CD4-positive, alpha-beta memory T cell (primary cell): ENCODE results near the gene SRRM4. TPM values are rescaled to one million over a fixed set of nuclear protein-coding genes. Genes with fewer than 3 reads are reported as not detected.

Source experiments
- CTCF ChIA-PET: fragments of 350-600 bp; sonication (Branson Sonifier 250); formaldehyde crosslinking; loops from one replicate; lab custom pipeline; 2021; ENCODE audit warnings: inconsistent platforms; ENCODE audit not compliant: partially characterized antibody; lab: Charles Lee
- POLR2A ChIA-PET: fragments of 350-600 bp; sonication (Branson Sonifier 250); formaldehyde crosslinking; loops from one replicate; lab custom pipeline; 2021; ENCODE audit not compliant: partially characterized antibody; lab: Charles Lee
- DNase-seq, 5 donors: peaks; one replicate each; pipeline versions ENCODE4 v3.0.0 to v3.0.0-alpha.2; 2020 to 2022; ENCODE audit warnings: mixed read lengths in 1 of 5
- H3K27ac ChIP-seq: one replicate; pipeline ENCODE4 v1.7.0; 2013; ENCODE audit warnings: low read depth, low read length
- H3K27me3 ChIP-seq: 2 replicates; pipeline ENCODE4 v1.7.0; 2013; ENCODE audit warnings: mild to moderate bottlenecking, low read length, moderate library complexity; ENCODE audit not compliant: insufficient read depth
- H3K36me3 ChIP-seq: 2 replicates; pipeline ENCODE4 v1.7.0; 2013; ENCODE audit warnings: mild to moderate bottlenecking, low read length, moderate library complexity; ENCODE audit not compliant: insufficient read depth
- H3K4me1 ChIP-seq: 2 replicates; pipeline ENCODE4 v1.7.0; 2013; ENCODE audit warnings: mild to moderate bottlenecking, low read length, moderate library complexity; ENCODE audit not compliant: insufficient read depth
- H3K4me3 ChIP-seq, 2 donors: one replicate each; pipeline ENCODE4 v1.7.0; 2013; ENCODE audit warnings: low read length in 2 of 2, mild to moderate bottlenecking in 1 of 2
- H3K9me3 ChIP-seq, 2 donors: one replicate each; pipeline ENCODE4 v1.7.0; 2013; ENCODE audit warnings: low read length in 2 of 2, control low read depth in 1 of 2; ENCODE audit not compliant: control insufficient read depth in 1 of 2
- H3K27ac Mint-ChIP-seq, 7 donors: one replicate each; pipeline ENCODE4 v1.8.0; 2020 to 2021; ENCODE audit warnings: mixed read lengths in 7 of 7, mild to moderate bottlenecking in 6 of 7, inconsistent platforms in 3 of 7, moderate library complexity in 3 of 7
- H3K27me3 Mint-ChIP-seq, 2 donors: one replicate each; pipeline ENCODE4 v1.8.0; 2020 to 2021; ENCODE audit warnings: mixed read lengths in 2 of 2
- H3K36me3 Mint-ChIP-seq, 2 donors: one replicate each; pipeline ENCODE4 v1.8.0; 2020 to 2021; ENCODE audit warnings: mixed read lengths in 2 of 2, inconsistent platforms in 1 of 2, mild to moderate bottlenecking in 1 of 2
- H3K4me1 Mint-ChIP-seq, 4 donors: one replicate each; pipeline ENCODE4 v1.8.0; 2020 to 2021; ENCODE audit warnings: mixed read lengths in 4 of 4, mild to moderate bottlenecking in 1 of 4
- H3K4me3 Mint-ChIP-seq, 8 donors: one replicate each; pipeline ENCODE4 v1.8.0; 2020 to 2021; ENCODE audit warnings: mixed read lengths in 8 of 8, mild to moderate bottlenecking in 7 of 8, moderate library complexity in 6 of 8, inconsistent platforms in 3 of 8
- H3K9me3 Mint-ChIP-seq, 8 donors: one replicate each; pipeline ENCODE4 v1.8.0; 2020 to 2021; ENCODE audit warnings: mixed read lengths in 8 of 8, mild to moderate bottlenecking in 5 of 8, inconsistent platforms in 3 of 8, moderate library complexity in 1 of 8
- intact Hi-C: fragments of 100-400 bp; cut with micrococcal nuclease; formaldehyde crosslinking; loops from one replicate; pipeline ENCODE4 v1.15.1; 2023
- polyA plus RNA-seq, 2 donors: library from polyadenylated mRNA; unstranded; fragments of 300-500 nt; fragmentation: Illumina TruSeq; gene quantifications; one replicate each; pipeline ENCODE4 v1.2.3, GENCODE V29; 2021
- total RNA-seq, 2 experiments: library from RNA; stranded (reverse); gene quantifications; one replicate each; pipeline ENCODE4 v1.2.3, GENCODE V29; 2021

SRRM4 gene
- total and polyA plus RNA-seq, 4 experiments from 2014 or later = not detected

DNA sequence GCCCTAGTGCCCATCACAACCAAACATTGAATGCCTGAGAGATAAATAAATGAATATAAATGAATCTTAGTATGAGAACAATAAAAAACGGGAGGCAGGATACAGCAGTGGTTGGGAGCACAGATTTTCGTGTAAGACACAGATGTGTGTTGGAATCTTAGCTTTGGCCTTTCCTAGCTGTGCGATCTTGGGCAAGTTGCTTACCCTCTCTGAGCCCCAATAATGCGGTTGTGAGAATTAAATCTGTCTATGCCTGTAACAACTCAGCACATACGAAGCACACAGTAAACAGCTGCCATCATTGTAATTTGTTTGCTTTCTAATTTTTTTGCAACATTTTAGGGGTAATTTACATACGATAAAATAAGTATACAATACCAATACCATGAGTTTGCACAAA, 89.8 kb downstream of the SRRM4 start:
- DNase-seq = no peak
- H3K4me1 ChIP-seq = no peaks in the 10 kb centered on the region
- H3K36me3 ChIP-seq = no peaks in the 10 kb centered on the region
- intact Hi-C loops = no loop called here
- H3K27me3 ChIP-seq = no peaks in the 10 kb centered on the region
- H3K27ac ChIP-seq = no peak overlapping the region
- H3K4me3 ChIP-seq = no peak overlapping the region
- ChIA-PET CTCF (no interaction called here), POLR2A (no interaction called here)
- H3K9me3 ChIP-seq = no peaks in the 10 kb centered on the region
- H3K9me3 Mint-ChIP-seq = peaks cover 0 to 4% (median 2%) of the 10 kb centered on the region in 8 donors
- peaks cover 0 to 2% of the 10 kb centered on the region in 2 donors for H3K27me3 Mint-ChIP-seq
- H3K27ac Mint-ChIP-seq = no peak overlapping the region
- H3K36me3 Mint-ChIP-seq = no peaks in the 10 kb centered on the region
- no peaks in the 10 kb centered on the region for H3K4me1 Mint-ChIP-seq
- no peak overlapping the region for H3K4me3 Mint-ChIP-seq

DNA sequence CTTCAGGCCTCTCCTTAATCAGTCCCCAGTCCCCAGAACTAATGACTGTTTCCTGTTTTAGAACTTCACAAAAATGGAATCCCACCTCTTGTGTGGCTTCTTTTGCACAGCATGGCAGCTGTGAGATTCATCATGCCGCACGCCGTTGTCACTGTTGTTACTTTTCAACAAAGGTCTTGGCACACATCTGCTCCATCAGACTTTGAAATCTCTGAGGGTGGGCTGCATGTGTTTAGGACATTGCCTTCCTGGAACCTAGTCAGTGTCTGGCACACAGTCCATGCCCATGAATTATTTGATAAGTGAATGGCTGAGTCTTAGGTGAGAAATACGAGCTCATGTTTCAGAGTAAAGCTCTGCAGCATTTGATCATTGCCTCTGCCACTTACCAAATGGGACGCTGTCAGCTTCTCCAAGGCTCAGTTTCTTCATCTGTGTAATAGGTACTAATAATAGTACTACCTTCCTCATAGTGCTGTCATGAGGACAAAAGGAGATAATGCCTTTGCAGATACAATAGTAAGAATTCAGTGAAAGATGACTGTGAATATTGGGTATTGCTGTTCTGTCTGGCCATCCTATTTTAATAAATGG, 90.4 kb downstream of the SRRM4 start:
- Histone ChIP-seq H3K4me1 (no peaks in the 10 kb centered on the region), H3K36me3 (no peaks in the 10 kb centered on the region), H3K27me3 (no peaks in the 10 kb centered on the region), H3K4me3 (no peak overlapping the region), H3K27ac (no peak overlapping the region), H3K9me3 (no peaks in the 10 kb centered on the region)
- Mint-ChIP-seq H3K27me3 (peaks cover 0 to 2% of the 10 kb centered on the region in 2 donors), H3K27ac (no peak overlapping the region), H3K4me1 (no peaks in the 10 kb centered on the region), H3K36me3 (no peaks in the 10 kb centered on the region), H3K4me3 (no peak overlapping the region), H3K9me3 (peaks cover 0 to 4% (median 2%) of the 10 kb centered on the region in 8 donors)
- ChIA-PET POLR2A (no interaction called here), CTCF (no interaction called here)
- no peak for DNase-seq
- intact Hi-C loops = no loop called here

DNA sequence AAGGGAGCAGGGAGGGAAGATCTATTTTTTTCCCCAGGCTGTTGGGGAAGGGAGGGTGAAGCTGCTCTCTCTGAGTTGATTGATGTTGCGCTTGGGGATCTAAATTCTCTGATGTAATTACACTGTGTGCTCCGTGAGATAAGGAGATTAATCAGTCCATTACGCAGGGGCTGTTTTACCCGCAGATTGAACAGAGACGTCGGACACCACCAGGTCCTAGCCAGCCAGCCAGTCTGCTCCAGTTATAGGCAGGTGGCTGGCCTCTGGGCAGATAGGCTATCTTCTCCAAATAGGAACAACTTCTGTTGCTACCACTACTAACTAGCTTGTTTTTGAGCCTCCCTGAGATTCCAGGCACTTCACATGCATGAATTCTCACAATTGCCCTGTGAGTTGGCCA, 91.1 kb downstream of the SRRM4 start:
- POLR2A ChIA-PET = no interaction called here
- CTCF ChIA-PET = no interaction called here
- H3K36me3 ChIP-seq = no peaks in the 10 kb centered on the region
- no peak overlapping the region for H3K4me3 Mint-ChIP-seq
- H3K4me3 ChIP-seq = no peak overlapping the region
- peaks cover 0 to 4% (median 0%) of the 10 kb centered on the region in 8 donors for H3K9me3 Mint-ChIP-seq
- H3K27me3 Mint-ChIP-seq = peaks cover 0 to 2% of the 10 kb centered on the region in 2 donors
- H3K27ac Mint-ChIP-seq = no peak overlapping the region
- H3K36me3 Mint-ChIP-seq = no peaks in the 10 kb centered on the region
- no peaks in the 10 kb centered on the region for H3K9me3 ChIP-seq
- intact Hi-C loops = no loop called here
- H3K4me1 ChIP-seq = no peaks in the 10 kb centered on the region
- H3K4me1 Mint-ChIP-seq = no peaks in the 10 kb centered on the region
- H3K27me3 ChIP-seq = no peaks in the 10 kb centered on the region
- H3K27ac ChIP-seq = no peak overlapping the region
- no peak for DNase-seq

DNA sequence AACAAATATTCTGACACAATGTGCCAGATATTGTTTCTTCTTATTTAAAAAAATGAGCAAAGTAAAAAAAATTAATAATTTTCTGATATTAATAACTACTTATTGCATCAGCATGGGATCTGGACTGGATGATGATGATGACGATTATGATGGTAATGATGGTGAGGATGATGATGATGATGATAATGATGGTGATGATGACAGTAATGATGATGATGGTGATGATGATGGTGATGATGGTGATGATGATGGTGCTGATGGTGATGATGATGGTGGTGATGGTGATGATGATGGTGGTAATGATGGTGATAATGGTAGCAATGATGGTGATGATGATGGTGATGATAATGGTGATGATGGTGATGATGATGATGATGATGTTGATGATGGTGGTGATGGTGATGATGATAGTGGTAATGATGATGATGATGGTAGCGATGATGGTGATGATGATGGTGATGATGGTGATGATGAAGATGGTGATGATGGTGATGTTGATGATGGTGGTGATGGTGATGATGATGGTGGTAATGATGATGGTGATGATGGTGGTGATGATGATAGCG, 94.0 kb downstream of the SRRM4 start:
- Histone ChIP-seq H3K4me3 (no peak overlapping the region), H3K27ac (no peak overlapping the region), H3K9me3 (no peaks in the 10 kb centered on the region), H3K36me3 (no peaks in the 10 kb centered on the region), H3K4me1 (no peaks in the 10 kb centered on the region), H3K27me3 (no peaks in the 10 kb centered on the region)
- no peaks in the 10 kb centered on the region for H3K36me3 Mint-ChIP-seq
- H3K27ac Mint-ChIP-seq = no peak overlapping the region
- no peak overlapping the region for H3K4me3 Mint-ChIP-seq
- POLR2A ChIA-PET = no interaction called here
- CTCF ChIA-PET = no interaction called here
- no peaks in the 10 kb centered on the region for H3K27me3 Mint-ChIP-seq
- no peaks in the 10 kb centered on the region for H3K4me1 Mint-ChIP-seq
- no peak for DNase-seq
- H3K9me3 Mint-ChIP-seq = peaks cover 0 to 3% (median 0%) of the 10 kb centered on the region in 8 donors
- intact Hi-C loops = no loop called here

- DNase-seq = no peak
- H3K4me1 ChIP-seq = no peaks in the 10 kb centered on the region
- no peaks in the 10 kb centered on the region for H3K9me3 ChIP-seq
These were observed 94.6 kb downstream of the SRRM4 start for GRCh38 chr12:119075918-119076317.

DNA sequence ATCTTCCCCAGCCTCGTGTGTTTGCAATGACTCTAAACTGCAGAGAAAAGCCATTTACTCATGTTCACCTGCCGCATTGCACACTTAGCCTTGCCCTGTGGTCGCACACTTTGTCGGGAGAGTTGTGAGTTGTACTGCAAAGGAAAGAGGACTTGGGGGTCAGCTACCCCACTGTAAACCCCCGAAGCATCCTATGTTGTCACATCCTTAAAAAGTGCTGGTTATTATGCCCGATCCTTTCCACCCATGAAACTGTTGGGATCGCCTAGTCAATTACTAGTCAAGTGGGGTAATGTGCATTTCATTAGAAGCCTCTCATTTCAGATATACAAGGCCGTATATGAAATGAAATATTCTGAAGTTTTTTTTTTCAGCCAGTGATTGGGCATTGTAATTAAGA, 98.2 kb downstream of the SRRM4 start:
- Mint-ChIP-seq H3K9me3 (peaks cover 0 to 4% (median 0%) of the 10 kb centered on the region in 8 donors), H3K36me3 (no peaks in the 10 kb centered on the region), H3K4me1 (no peaks in the 10 kb centered on the region), H3K27ac (no peak overlapping the region), H3K4me3 (no peak overlapping the region), H3K27me3 (peaks cover 0 to 5% of the 10 kb centered on the region in 2 donors)
- POLR2A ChIA-PET = no interaction called here
- intact Hi-C loops = no loop called here
- no peak for DNase-seq
- Histone ChIP-seq H3K9me3 (no peaks in the 10 kb centered on the region), H3K27ac (no peak overlapping the region), H3K27me3 (no peaks in the 10 kb centered on the region), H3K36me3 (no peaks in the 10 kb centered on the region), H3K4me3 (no peak overlapping the region), H3K4me1 (no peaks in the 10 kb centered on the region)
- CTCF ChIA-PET = no interaction called here

More at GRCh38 chr12:119075918-119076317, 94.6 kb downstream of the SRRM4 start:
- intact Hi-C loops = no loop called here
- Histone ChIP-seq H3K36me3 (no peaks in the 10 kb centered on the region), H3K4me3 (no peak overlapping the region), H3K27ac (no peak overlapping the region), H3K27me3 (no peaks in the 10 kb centered on the region)
- Mint-ChIP-seq H3K4me3 (no peak overlapping the region), H3K9me3 (peaks cover 0 to 3% (median 0%) of the 10 kb centered on the region in 8 donors), H3K36me3 (no peaks in the 10 kb centered on the region), H3K27ac (no peak overlapping the region), H3K27me3 (no peaks in the 10 kb centered on the region), H3K4me1 (no peaks in the 10 kb centered on the region)
- CTCF ChIA-PET = no interaction called here
- POLR2A ChIA-PET = no interaction called here

GRCh38 chr12:119082016-119082415, 100.7 kb downstream of the SRRM4 start:
- H3K36me3 ChIP-seq = no peaks in the 10 kb centered on the region

More at GRCh38 chr12:119082016-119082415, 100.7 kb downstream of the SRRM4 start:
- Histone ChIP-seq H3K4me1 (no peaks in the 10 kb centered on the region), H3K4me3 (no peak overlapping the region), H3K27me3 (no peaks in the 10 kb centered on the region), H3K27ac (no peak overlapping the region), H3K9me3 (no peaks in the 10 kb centered on the region)
- Mint-ChIP-seq H3K27me3 (peaks cover 0 to 6% of the 10 kb centered on the region in 2 donors), H3K27ac (no peak overlapping the region), H3K9me3 (peaks cover 0 to 5% (median under 1%) of the 10 kb centered on the region in 8 donors), H3K4me3 (no peak overlapping the region), H3K4me1 (no peaks in the 10 kb centered on the region), H3K36me3 (no peaks in the 10 kb centered on the region)
- ChIA-PET CTCF (no interaction called here), POLR2A (no interaction called here)
- no peak for DNase-seq
- intact Hi-C loops = no loop called here
